ENCODE measurements around the gene OXCT1.
"Not testable (repeated sequence)": the region's sequence is repeated elsewhere in the genome, so short reads cannot be mapped to it uniquely, and the experiment has no call there.

Gene OXCT1

DNA sequence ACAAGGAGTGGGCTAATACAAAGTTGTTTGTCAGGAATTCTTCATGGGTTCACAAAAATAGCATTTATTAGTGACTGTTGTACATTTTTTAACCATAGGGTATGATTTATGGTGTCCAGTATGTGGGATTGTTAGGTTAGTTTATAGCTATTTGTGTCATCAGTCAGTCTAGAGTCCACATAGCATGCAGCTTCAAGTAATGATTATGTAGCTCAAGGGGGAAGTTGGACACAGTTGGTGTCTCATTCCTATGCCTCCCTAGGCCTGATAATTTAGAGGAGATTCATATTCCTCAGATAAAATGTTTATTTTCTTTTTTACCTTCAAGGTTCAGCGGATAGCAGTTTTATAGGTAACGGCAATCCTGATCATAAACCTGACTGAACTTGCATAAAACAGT is 153.8 kb downstream of the OXCT1 start:
- DNase-seq (ENCODE audit: low spot score) = no peak

DNA sequence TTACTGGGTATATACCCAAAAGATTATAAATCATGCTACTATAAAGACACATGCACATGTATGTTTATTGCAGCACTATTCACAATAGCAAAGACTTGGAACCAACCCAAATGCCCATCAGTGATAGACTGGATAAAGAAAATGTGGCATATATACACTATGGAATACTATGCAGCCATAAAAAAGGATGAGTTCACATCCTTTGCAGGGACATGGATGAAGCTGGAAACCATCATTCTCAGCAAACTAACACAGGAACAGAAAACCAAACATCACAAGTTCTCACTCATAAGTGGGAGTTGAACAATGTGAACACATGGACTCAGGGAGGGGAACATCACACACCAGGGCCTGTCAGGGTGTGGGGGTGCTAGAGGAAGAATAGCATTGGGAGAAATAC is 155.8 kb downstream of the OXCT1 start:
- DNase-seq (ENCODE audit: low spot score) = not testable (repeated sequence)

GRCh38 chr5:41708604-41708940 is 161.7 kb downstream of the OXCT1 start:
- DNase-seq (ENCODE audit: low spot score) = no peak

- DNase-seq (ENCODE audit: low spot score) = peak; percentile 40
Observed at GRCh38 chr5:41707853-41708603, 162.2 kb downstream of the OXCT1 start.

DNA sequence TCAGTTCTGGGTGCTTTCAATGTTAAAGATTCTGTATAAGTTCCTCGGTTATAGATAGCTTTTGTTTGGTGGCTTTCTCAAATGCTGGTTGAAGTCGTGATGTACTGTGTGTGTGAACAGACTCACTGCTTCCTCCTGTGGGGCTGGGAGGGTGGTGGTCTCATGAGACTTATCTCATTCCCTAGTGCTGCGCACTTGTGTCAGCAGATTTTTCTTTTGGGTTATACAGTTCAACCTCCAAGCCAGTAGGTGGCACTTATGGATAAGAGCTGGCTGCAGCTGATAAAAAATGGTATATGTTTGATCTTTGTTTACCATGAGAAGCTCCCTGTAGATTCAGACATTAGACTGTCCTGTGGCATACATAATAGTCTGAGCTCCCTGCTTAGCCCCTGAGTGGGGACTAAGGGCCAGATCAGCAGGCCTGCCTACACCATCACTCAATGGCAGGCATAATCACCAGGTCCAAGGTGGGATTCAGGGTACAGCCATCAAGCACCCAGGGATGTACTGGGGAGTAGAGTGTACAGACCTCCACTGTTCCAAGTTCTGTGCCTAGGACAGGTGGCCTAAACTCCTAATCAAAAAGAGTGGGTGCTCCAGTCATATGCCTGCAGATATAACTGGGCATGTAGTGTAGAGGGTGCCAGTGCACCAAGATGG is 174.2 kb downstream of the OXCT1 start:
- DNase-seq (ENCODE audit: low spot score) = no peak

DNA sequence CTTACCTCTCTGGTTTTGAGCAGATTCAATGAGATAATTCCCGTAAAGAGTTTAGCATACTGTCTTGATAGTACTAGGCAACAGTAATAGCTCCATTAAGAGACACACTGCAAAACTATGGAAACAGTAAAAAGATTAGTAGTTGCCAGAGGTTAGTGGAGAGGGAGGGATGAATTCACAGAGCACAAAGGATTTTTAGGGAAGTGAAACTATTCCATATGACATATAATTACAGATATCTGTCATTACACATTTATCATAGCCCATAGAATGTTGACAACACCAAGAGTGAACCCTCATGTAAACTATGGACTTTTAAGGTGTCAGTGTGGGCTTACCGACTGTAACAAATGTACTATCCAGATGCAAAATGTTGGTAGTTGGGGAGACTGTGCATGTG is 183.5 kb downstream of the OXCT1 start:
- DNase-seq (ENCODE audit: low spot score) = no peak

DNA sequence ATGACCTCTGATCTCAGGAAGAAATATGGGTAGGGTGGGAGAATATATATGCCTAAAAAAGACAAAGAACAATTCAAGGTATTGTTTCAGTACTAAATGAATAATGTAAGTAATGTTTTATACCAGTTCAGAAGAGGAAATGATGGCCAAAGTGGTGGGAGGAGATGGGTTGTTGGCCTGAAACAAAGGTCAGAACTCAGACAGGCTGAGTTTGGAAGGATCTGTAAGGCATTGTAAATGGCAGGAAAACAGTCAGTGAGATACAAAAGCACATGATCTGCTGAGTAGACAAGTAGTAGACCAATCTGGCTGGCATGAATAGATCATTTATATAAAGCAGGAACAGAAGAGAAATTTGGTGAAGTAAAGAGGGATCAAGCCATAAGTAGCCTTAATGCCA is 184.0 kb downstream of the OXCT1 start:
- no peak for DNase-seq (ENCODE audit: low spot score)

- no peak for DNase-seq (ENCODE audit: low spot score)
Observed at GRCh38 chr5:41683181-41683580, 187.0 kb downstream of the OXCT1 start.

DNA sequence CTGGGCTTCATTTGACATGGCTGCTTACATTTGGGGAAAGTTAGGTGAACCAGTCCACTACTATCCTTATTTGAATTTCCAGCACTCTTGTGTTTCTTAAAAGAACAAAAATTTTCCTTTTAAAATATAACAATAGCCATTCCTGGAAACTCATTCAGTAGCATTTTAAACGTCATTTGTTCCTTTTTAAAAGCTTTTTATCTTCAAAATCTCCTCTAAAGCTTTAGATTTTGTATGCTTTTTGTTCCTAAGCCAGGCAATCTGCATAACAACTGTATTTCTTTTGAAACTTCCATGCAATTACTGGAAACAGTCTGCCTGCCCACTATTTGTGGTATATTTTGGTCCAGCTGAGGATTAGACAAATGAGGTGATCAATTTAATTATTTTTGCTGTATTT is 187.6 kb downstream of the OXCT1 start:
- DNase-seq (ENCODE audit: low spot score) = no peak

GRCh38 chr5:41681840-41682239 is 188.4 kb downstream of the OXCT1 start:
- no peak for DNase-seq (ENCODE audit: low spot score)
